Stimulated activated naive CD8-positive, alpha-beta T cell treated with anti-CD3 and anti-CD28 coated beads, Interleukin-15, Interleukin-2, amounts not matched to agents 100 ng/mL and 50 ng/mL, for 24 hours (primary cell): ENCODE results near the gene CYP27A1.

Source experiments
- H3K27ac Mint-ChIP-seq: one replicate; pipeline ENCODE4 v1.8.0; 2021; ENCODE audit warnings: mild to moderate bottlenecking, mixed read lengths
- H3K27me3 Mint-ChIP-seq: one replicate; pipeline ENCODE4 v1.8.0; 2021; ENCODE audit warnings: mixed read lengths
- H3K36me3 Mint-ChIP-seq: one replicate; pipeline ENCODE4 v1.8.0; 2021; ENCODE audit warnings: low read depth, mixed read lengths
- H3K4me1 Mint-ChIP-seq: one replicate; pipeline ENCODE4 v1.8.0; 2021; ENCODE audit warnings: low read depth, mixed read lengths
- H3K4me3 Mint-ChIP-seq: one replicate; pipeline ENCODE4 v1.8.0; 2021; ENCODE audit warnings: mild to moderate bottlenecking, mixed read lengths
- H3K9me3 Mint-ChIP-seq: one replicate; pipeline ENCODE4 v1.8.0; 2021; ENCODE audit warnings: mixed read lengths

The CYP27A1 gene

GRCh38 chr2:218850796-218851195 lies 68.8 kb downstream of the CYP27A1 start:
- Mint-ChIP-seq H3K36me3 (no peaks in the 10 kb centered on the region), H3K4me1 (peaks cover 3% of the 10 kb centered on the region), H3K27ac (no peak overlapping the region), H3K27me3 (peaks cover 35% of the 10 kb centered on the region), H3K9me3 (no peaks in the 10 kb centered on the region), H3K4me3 (no peak overlapping the region)

- Mint-ChIP-seq H3K9me3 (no peaks in the 10 kb centered on the region), H3K27me3 (peaks cover 40% of the 10 kb centered on the region), H3K36me3 (no peaks in the 10 kb centered on the region), H3K27ac (no peak overlapping the region), H3K4me3 (no peak overlapping the region), H3K4me1 (peaks cover 3% of the 10 kb centered on the region)
Measured at GRCh38 chr2:218851286-218851685, 69.3 kb downstream of the CYP27A1 start.

DNA sequence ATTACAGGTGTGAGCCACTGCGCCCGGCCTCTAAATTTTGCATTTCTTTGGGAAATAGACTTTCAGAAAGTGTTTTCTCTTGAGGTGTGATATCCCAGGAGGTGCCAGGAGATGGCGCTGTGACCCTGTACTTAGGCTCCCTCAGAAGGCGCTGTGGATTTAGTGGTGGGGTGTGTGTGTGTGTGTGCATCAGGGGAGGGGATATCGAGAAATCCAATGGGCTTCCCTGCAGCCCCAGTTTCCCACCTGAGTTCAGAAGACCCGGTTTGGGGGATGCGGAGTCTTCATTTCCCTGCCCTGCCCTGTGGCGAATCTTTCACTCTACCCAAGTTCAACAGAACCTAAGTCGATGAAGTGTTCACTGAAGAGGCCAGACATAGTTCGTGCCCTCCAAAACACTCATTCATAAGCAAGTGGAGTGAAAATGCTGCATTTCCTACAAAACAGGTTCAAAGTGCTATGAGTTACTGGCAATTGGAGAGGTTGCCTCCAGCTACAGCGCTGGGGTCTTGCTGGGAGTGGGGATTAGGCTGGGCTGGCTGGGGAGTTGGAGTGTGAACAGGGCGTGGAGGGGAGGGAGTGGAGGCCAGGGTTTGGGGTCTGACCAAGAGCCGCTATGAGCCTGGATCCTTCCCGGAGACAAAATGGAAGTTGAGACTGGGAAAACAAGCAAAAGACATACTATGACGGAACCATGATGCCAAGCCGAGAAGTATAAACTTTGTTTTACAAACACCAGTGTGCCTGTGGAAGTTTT lies 71.1 kb downstream of the CYP27A1 start:
- Mint-ChIP-seq H3K9me3 (no peaks in the 10 kb centered on the region), H3K4me1 (no peaks in the 10 kb centered on the region), H3K4me3 (no peak overlapping the region), H3K27ac (no peak overlapping the region), H3K27me3 (peaks cover 55% of the 10 kb centered on the region), H3K36me3 (no peaks in the 10 kb centered on the region)

DNA sequence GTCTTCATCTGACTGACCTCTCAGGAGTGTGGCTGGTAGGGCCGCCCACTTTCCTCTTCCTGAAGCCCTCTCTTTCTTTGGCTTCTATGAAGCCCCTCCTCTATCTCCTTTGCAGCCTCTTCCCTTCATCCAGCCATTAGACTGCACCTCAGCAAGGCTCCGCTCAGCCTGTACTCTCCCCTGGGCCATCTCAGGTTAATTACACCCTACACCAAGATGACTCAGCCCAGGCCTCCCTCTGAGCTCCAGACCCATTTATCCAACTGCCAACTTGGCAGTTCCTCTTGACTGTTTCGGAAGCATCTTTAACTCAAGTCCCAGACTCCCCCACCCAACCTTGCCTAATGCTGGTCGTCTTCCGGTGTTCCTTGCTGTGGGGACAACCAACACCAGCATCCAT lies 71.8 kb downstream of the CYP27A1 start:
- no peaks in the 10 kb centered on the region for H3K9me3 Mint-ChIP-seq
- no peak overlapping the region for H3K27ac Mint-ChIP-seq
- no peak overlapping the region for H3K4me3 Mint-ChIP-seq

DNA sequence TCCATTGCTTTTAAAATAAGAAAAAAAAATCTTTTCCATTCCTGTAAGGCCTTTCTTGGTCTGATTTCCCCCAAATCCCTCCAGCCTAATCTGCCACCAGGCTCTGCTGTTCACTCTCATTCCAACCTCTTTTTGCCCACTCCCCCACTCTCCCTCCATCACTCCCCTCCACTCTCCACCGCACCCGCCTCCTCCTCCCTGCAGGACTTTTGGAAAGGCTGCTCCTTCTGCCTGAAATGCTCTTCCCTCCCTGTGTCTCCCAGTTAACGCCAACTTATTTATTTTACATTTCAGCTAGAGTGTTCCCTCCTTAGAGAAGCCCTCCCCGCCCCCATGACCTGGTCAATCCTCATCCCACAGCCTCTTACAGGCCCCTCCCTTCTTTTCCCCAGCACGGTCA lies 72.9 kb downstream of the CYP27A1 start:
- Mint-ChIP-seq H3K9me3 (no peaks in the 10 kb centered on the region), H3K27ac (no peak overlapping the region), H3K27me3 (peaks cover 68% of the 10 kb centered on the region), H3K36me3 (no peaks in the 10 kb centered on the region), H3K4me3 (no peak overlapping the region), H3K4me1 (peaks cover 5% of the 10 kb centered on the region)

More for the DNA sequence above, 71.8 kb downstream of the CYP27A1 start:
- Mint-ChIP-seq H3K4me1 (no peaks in the 10 kb centered on the region), H3K27me3 (peaks cover 62% of the 10 kb centered on the region), H3K36me3 (no peaks in the 10 kb centered on the region)

DNA sequence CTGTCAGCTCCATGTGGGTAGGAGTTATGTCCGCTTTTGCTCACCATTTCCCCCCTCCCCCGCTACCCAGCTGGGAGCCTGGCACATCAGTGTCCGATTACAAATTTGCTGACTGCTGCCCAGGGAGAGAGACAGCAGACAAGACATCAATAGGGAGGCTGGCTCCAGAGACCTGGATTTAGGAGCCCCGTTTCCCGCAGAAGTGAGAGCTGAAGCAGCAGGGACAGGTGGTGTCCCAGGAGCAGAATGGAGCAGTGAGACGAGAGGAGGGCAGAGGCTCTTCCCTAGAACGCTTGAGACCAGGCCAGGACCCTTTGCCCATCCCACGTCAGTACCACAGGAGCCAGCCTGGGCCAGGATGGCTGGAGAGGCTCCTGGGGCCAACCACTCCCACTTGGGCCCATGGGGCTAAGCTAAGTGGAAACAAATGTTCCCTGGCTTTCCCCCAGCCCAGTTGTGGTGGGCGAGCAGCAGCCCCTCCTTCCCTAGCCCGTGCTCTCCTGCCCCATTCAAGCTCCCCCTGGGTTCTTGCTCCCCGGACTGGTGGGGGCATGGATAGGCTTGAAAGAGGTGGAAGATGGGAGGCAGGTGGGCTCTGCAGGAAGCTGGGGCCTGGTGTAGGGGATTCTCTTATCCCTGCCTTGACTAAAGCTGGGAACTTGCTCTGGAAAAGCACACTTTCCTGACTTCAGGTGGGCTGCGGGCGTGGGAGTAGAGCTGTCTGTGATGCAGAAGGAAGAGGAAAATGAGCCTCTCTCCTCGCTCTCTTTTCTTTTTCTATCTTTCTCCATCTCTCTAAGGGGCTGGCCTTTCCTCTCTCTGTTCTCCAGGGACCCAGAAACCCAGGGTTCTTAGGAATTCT lies 73.6 kb downstream of the CYP27A1 start:
- Mint-ChIP-seq H3K4me1 (peaks cover 11% of the 10 kb centered on the region), H3K27me3 (peaks cover 68% of the 10 kb centered on the region), H3K4me3 (no peak overlapping the region), H3K27ac (no peak overlapping the region), H3K36me3 (no peaks in the 10 kb centered on the region), H3K9me3 (no peaks in the 10 kb centered on the region)

GRCh38 chr2:218856167-218856895 lies 74.4 kb downstream of the CYP27A1 start:
- no peaks in the 10 kb centered on the region for H3K36me3 Mint-ChIP-seq
- no peak overlapping the region for H3K27ac Mint-ChIP-seq
- H3K9me3 Mint-ChIP-seq = no peaks in the 10 kb centered on the region
- peaks cover 75% of the 10 kb centered on the region for H3K27me3 Mint-ChIP-seq
- H3K4me1 Mint-ChIP-seq = peaks cover 16% of the 10 kb centered on the region
- H3K4me3 Mint-ChIP-seq = no peak overlapping the region

DNA sequence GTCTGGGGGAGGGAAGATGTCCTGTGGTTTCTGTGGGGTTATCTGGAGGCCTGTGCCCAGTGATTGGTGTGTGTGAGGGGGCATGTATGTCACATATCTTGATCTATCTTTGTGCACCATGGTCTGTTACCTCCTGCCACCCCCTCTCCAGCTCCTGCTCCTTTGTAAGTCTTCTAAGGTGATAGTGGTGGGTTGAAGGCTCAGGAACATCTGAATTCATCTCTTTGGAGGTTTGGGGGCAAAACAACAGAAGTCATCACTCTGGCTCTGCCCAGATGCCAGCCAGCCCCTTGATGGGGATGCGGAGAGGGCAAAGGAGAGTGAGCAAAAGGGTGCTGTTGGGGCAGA lies 74.9 kb downstream of the CYP27A1 start:
- Mint-ChIP-seq H3K36me3 (no peaks in the 10 kb centered on the region), H3K4me3 (no peak overlapping the region), H3K4me1 (peaks cover 16% of the 10 kb centered on the region), H3K9me3 (no peaks in the 10 kb centered on the region), H3K27me3 (peaks cover 81% of the 10 kb centered on the region), H3K27ac (no peak overlapping the region)

DNA sequence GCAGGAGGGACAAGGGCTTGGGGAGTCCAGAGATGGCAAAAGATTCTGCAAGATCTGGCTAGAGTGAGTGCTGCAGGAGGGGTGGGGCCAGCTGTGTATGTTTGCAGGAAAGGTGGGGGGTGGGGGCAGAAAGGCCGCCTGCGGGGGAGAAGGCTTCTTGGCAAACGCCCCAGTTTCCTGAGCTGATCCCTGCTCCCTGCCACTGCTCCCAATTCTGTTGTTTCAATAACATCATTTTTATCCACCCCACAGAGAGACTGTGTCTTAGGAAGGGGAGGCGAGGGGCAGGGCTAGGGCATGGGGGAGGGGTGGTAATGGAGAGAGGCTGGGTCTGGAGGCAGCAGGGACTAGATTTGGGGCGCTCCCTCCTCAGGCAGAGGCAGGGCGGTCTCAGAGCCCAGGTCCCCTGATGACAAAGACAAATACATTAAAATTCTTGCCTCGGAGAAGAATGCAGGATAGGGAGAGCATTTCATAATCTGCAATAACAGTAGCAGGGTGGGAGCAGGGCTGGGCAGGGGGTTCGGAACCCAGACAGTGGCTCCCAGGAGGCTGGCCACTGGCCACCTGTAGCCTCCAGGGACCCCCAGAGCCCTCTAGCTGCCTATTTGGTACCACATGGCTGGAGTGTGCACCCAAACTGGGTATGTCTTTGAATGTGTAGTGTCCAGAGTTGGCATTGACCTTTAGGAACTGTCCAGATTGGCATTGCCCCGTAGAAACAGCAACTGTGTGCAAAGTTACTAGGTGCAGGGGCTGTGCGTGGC lies 75.6 kb downstream of the CYP27A1 start:
- peaks cover 83% of the 10 kb centered on the region for H3K27me3 Mint-ChIP-seq
- no peaks in the 10 kb centered on the region for H3K9me3 Mint-ChIP-seq
- no peaks in the 10 kb centered on the region for H3K36me3 Mint-ChIP-seq
- no peak overlapping the region for H3K27ac Mint-ChIP-seq
- H3K4me3 Mint-ChIP-seq = no peak overlapping the region
- H3K4me1 Mint-ChIP-seq = peaks cover 16% of the 10 kb centered on the region

GRCh38 chr2:218858138-218858445 lies 76.1 kb downstream of the CYP27A1 start:
- Mint-ChIP-seq H3K36me3 (no peaks in the 10 kb centered on the region), H3K4me3 (no peak overlapping the region)

DNA sequence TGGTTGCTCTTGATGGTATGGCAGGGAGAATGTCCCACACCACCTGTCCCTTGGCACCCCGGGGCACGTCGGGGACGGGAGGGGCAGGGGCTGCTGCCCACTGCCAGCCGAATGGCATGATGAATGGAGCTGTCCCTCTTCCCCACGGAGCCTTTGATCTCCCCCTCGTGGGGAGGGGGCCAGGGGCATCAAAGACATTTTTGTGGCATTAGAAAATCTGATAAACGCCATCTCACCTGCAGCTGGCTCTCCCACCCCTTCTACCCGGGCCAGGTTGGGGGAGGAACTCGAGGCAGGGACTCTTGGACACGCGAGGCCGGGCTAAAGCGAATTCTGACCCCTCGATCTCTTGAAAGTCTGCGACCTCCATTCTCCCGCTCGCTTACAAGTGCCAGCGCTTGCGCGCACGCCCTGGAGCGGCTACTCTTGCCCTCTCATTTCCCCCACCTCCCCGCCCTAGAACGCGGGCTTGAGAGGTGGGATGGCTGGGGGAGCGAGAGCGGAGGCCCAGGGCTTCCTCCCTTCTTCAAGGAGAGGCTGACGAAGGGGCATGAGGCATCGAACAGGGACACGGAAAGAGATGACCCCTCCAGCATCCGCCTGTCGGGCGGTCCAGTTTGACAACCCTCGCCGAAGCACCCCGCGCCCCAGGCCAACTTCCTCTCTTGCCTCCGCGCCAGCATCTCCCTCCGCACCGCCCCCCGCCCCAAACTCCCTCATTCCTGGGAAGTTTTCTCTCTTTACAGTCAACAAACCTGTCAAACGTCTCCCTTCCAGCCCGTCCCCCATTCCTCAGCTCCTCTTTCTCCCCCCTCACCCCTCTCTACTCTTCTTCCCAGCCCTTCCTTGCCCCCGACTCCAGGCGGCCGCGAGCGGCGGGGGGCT lies 77.0 kb downstream of the CYP27A1 start:
- no peaks in the 10 kb centered on the region for H3K36me3 Mint-ChIP-seq
- peaks cover 16% of the 10 kb centered on the region for H3K4me1 Mint-ChIP-seq
- peak overlapping the region; percentile 37 for H3K4me3 Mint-ChIP-seq
- no peak overlapping the region for H3K27ac Mint-ChIP-seq
- H3K27me3 Mint-ChIP-seq = peaks cover 85% of the 10 kb centered on the region
- H3K9me3 Mint-ChIP-seq = no peaks in the 10 kb centered on the region

More at GRCh38 chr2:218858138-218858445, 76.1 kb downstream of the CYP27A1 start:
- Mint-ChIP-seq H3K27me3 (peaks cover 83% of the 10 kb centered on the region), H3K4me1 (peaks cover 16% of the 10 kb centered on the region), H3K27ac (no peak overlapping the region), H3K9me3 (no peaks in the 10 kb centered on the region)

DNA sequence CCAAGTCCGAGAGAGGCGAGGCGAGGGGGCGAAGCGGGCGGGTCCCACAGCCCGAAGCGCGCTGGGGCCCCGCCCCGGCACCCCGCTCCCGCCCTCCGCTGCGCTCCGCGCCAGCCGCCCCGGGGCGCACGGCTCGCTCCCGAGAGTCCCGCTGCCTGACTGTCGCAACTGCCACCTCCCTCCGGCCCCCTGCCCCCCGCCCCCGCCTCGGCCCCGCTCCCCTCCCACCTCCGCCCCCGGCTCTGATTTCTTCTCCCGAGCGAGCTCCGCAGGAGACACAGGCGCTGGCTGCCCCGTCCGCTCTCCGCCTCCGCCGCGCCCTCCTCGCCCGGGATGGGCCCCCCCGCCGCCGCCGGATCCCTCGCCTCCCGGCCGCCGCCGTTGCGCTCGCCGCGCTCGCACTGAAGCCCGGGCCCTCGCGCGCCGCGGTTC lies 77.6 kb downstream of the CYP27A1 start, which contains the start of gene WNT6:
Gene WNT6 (plus strand): TSS at position 250 of the 432 bp plus-strand sequence. CDS start 233 bp downstream, outside the sequence.
- Mint-ChIP-seq H3K36me3 (no peaks in the 10 kb centered on the region), H3K4me3 (peak within 1 kb of the TSS; percentile 41), H3K27ac (no peak within 1 kb of the TSS), H3K4me1 (peaks cover 16% of the 10 kb centered on the region), H3K9me3 (no peaks in the 10 kb centered on the region), H3K27me3 (peaks cover 82% of the 10 kb centered on the region)

- Mint-ChIP-seq H3K27ac (no peak overlapping the region), H3K9me3 (no peaks in the 10 kb centered on the region), H3K4me3 (peak overlapping the region; percentile 41), H3K36me3 (no peaks in the 10 kb centered on the region), H3K27me3 (peaks cover 76% of the 10 kb centered on the region), H3K4me1 (peaks cover 16% of the 10 kb centered on the region)
Measured at GRCh38 chr2:218859988-218860831, 78.3 kb downstream of the CYP27A1 start.
